ENCODE measurements around the gene XRCC5. TPM values are rescaled to one million over a fixed set of nuclear protein-coding genes. Genes with fewer than 3 reads are reported as not detected.

XRCC5 gene
- total RNA-seq, 1 donor from 2014 or later, result 284 TPM

DNA sequence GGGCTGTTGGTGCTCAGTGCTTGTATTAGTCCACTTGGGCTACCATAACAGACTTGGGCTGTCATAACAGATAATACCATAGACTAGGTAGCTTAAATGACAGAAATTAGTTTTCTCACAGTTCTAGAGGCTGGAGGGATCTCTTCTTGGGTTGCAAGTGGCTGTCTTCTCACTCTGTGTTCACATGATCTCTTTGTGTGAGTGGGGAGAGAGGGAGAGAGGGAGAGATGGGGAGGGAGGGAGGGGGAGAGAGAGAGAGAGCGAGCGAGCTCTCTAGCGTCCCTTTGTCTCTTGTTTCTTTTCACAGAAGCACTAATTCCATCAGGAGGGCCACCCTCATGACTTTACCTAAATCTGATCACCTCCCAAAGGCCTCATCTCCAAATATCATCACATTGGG lies 4.5 kb upstream of the XRCC5 start:
- H3K27me3 ChIP-seq (ENCODE audit: control insufficient read depth, insufficient read depth, low read length), result no peaks in the 10 kb centered on the region
- no peaks in the 10 kb centered on the region for H3K36me3 ChIP-seq (ENCODE audit: control insufficient read depth, insufficient read depth, low read length)
- TF ChIP-seq, protein P1, sequence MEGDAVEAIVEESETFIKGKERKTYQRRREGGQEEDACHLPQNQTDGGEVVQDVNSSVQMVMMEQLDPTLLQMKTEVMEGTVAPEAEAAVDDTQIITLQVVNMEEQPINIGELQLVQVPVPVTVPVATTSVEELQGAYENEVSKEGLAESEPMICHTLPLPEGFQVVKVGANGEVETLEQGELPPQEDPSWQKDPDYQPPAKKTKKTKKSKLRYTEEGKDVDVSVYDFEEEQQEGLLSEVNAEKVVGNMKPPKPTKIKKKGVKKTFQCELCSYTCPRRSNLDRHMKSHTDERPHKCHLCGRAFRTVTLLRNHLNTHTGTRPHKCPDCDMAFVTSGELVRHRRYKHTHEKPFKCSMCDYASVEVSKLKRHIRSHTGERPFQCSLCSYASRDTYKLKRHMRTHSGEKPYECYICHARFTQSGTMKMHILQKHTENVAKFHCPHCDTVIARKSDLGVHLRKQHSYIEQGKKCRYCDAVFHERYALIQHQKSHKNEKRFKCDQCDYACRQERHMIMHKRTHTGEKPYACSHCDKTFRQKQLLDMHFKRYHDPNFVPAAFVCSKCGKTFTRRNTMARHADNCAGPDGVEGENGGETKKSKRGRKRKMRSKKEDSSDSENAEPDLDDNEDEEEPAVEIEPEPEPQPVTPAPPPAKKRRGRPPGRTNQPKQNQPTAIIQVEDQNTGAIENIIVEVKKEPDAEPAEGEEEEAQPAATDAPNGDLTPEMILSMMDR (IDR thresholded peaks at IDR 0.05; ENCODE audit: insufficient read depth, low read length, poor library complexity, severe bottlenecking), result no peak
- DNase-seq (ENCODE audit: low read depth), result no peak
- no peak overlapping the region for H3K4me3 ChIP-seq (ENCODE audit: low read depth, low read length)

DNA sequence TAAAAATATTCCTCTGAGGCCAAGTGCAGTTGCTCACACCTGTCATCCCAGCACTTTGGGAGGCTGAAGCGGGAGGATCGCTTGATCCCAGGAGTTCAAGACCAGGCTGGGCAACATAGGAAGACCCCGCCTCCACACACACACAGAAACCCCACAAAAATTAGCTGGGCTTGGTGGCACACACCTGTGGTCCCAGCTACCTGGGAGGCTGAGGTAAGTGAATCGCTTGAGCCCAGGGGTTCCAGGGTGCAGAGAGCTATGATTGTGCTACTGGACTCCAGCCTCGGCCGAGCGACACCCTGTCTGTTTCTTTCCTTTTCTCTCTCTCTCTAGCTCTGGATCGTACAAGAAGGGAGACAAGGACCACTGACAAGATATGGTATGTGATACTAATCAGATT lies 1.8 kb upstream of the XRCC5 start:
- no peak for DNase-seq (ENCODE audit: low read depth)
- no peaks in the 10 kb centered on the region for H3K36me3 ChIP-seq (ENCODE audit: control insufficient read depth, insufficient read depth, low read length)
- TF ChIP-seq, protein P1 (IDR thresholded peaks at IDR 0.05; ENCODE audit: insufficient read depth, low read length, poor library complexity, severe bottlenecking), result no peak
- H3K4me3 ChIP-seq (ENCODE audit: low read depth, low read length), result no peak overlapping the region
- H3K27me3 ChIP-seq (ENCODE audit: control insufficient read depth, insufficient read depth, low read length), result no peaks in the 10 kb centered on the region

DNA sequence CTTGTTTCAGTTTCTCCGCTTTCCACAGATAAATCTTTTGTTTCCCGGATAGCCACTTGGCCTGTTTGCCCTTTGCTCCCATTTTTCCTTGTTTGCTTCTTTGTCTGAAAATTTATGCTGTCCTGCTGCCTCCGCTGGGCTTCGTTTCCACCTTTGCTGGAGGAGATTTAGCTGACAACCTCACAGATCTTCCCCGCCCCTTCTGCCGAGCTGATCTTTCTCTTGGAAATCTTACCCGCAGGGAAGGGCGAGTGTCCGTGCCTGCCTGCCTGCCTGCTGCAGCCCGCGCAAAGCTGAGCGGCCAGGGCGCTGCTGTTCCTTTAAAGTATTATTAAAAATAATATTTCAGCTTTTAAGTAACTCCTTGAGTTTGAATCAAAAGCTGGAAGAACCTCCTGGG lies 1.4 kb upstream of the XRCC5 start:
- DNase-seq (ENCODE audit: low read depth), result no peak
- Histone ChIP-seq H3K27me3 (ENCODE audit: control insufficient read depth, insufficient read depth, low read length) (no peaks in the 10 kb centered on the region), H3K36me3 (ENCODE audit: control insufficient read depth, insufficient read depth, low read length) (no peaks in the 10 kb centered on the region), H3K4me3 (ENCODE audit: low read depth, low read length) (no peak overlapping the region)
- TF ChIP-seq, protein P1 (IDR thresholded peaks at IDR 0.05; ENCODE audit: insufficient read depth, low read length, poor library complexity, severe bottlenecking), result no peak

DNA sequence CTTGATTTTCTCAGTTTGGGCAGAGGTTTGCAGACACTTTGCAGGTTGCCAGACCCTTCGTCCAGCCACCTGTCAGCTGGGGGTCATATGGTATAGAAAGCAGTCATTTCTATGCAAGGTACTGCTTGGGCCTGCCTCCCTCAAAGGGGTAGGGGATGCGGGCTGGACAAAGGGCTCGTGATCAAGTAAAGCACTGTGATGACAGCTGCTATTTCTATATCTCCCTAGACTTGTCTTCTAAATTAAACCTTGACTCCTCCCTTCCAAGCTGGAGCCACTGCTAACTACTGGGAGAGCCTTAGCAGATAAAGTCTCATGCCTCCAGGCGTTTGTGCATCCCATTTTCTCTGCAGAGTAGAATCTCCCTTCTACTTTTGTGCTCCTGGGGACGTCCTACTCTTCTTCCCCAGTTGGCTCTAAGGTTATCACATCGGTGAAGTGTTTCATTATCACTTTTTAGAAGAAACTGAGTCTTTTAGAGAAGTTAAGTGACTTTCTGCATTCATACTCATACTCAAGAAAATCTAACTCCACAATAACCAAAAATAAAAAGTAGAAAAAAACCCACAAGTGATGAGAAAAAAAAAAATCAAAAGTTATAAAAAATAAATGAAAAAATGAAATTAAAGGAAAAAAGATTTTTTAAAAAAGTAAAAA lies 710 bp upstream of the XRCC5 start:
- TF ChIP-seq, protein P1 (IDR thresholded peaks at IDR 0.05; ENCODE audit: insufficient read depth, low read length, poor library complexity, severe bottlenecking), result no peak
- no peak for DNase-seq (ENCODE audit: low read depth)
- Histone ChIP-seq H3K27me3 (ENCODE audit: control insufficient read depth, insufficient read depth, low read length) (no peaks in the 10 kb centered on the region), H3K36me3 (ENCODE audit: control insufficient read depth, insufficient read depth, low read length) (no peaks in the 10 kb centered on the region), H3K4me3 (ENCODE audit: low read depth, low read length) (peak overlapping the region; percentile 53)

DNA sequence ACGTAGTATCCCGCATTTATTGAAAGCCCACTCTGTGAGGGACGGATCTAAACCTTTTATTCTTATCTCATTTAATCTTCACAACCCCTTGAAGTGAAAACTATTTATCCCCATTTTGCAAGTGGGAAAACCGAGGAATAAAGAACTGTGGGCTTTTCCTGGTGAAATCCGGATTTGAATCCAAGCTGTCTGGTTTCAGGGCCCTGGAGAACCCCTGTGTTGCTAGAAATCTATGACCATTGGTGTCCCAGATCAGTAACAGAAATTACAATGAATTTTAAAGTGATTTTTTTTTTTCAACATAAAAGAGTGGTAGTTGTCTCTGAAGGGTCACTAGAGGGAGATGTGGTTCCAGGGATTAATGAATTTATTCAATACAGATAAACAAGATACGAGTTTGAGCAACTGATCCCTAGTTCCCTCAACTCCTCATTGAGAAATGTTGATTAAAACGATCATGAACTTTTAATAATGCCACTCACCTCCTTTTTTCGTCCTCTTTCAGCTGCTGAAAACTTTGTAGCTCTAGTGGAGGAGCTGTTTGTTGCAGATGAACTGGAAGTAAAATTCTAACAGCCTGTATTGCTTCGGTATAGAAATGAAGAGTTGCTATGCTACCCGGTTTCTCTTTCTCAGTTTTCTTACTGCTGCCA lies 940 bp downstream of the XRCC5 start:
- Histone ChIP-seq H3K4me3 (ENCODE audit: low read depth, low read length) (peak overlapping the region; percentile 100), H3K36me3 (ENCODE audit: control insufficient read depth, insufficient read depth, low read length) (peaks cover 2% of the 10 kb centered on the region), H3K27me3 (ENCODE audit: control insufficient read depth, insufficient read depth, low read length) (no peaks in the 10 kb centered on the region)
- TF ChIP-seq, protein P1 (IDR thresholded peaks at IDR 0.05; ENCODE audit: insufficient read depth, low read length, poor library complexity, severe bottlenecking), result peak; percentile 25
- DNase-seq (ENCODE audit: low read depth), result no peak
